ENCODE results near the gene UNC13B. TPM values are rescaled to one million over a fixed set of nuclear protein-coding genes. Genes with fewer than 3 reads are reported as not detected.

UNC13B gene
- total and polyA plus RNA-seq, 9 of the 15 experiments (the other 6 are each of a cell fraction or from before 2014, with no cell fraction given): 2.4 to 11.5 (median 8.6) TPM

DNA sequence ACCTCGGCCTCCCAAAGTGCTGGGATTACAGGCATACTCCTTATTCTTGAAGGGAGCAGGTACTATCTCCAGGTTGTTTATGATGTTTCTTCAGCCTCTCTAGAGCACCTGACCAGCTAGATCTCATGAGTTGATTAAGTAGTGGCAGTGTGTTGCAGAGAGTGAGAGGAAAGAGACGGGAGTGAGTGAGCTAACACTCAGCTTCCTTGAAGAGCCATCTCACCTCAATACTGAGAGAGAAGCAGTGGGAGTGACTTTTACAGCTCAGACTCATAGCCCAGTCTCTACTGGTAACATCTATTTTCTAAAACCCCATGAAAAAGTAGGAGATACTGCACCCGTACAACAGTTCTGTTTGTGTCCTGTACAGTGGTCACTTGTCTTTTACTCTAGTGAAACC, 284.2 kb downstream of the UNC13B start:
- 0% methylated on average over 3 of the region's 3 CpGs for WGBS (ENCODE audit: insufficient coverage, low coverage, missing lambda C conversion rate)
- intact Hi-C loops (cut with micrococcal nuclease): no loop called here
- Histone ChIP-seq H3K9me1 (ENCODE audit: control insufficient read depth, insufficient read depth, low read length) (no peaks in the 10 kb centered on the region), H4K20me1 (replicated peaks; ENCODE audit: control insufficient read depth, insufficient read depth, low read length) (no peaks in the 10 kb centered on the region), H3K4me2 (ENCODE audit: insufficient read depth, low read length) (no peak overlapping the region), H3K27ac (ENCODE audit: extremely low read depth, low read depth, low read length) (no peak overlapping the region), H3K9me3 (replicated peaks; ENCODE audit: control insufficient read depth, insufficient read depth, low read depth, low read length) (no peaks in the 10 kb centered on the region), H3K36me3 (ENCODE audit: control insufficient read depth, insufficient read depth, low read length) (no peaks in the 10 kb centered on the region), H2AFZ (ENCODE audit: low read depth, low read length) (no peak overlapping the region), H3K4me3 (no peak overlapping the region), H3K4me1 (replicated peaks in 1 of 2; ENCODE audit: control insufficient read depth in 2 of 2, insufficient read depth in 2 of 2, low read length in 2 of 2) (no peaks in the 10 kb centered on the region), H3K9ac (ENCODE audit: insufficient read depth in 1 of 2, low read depth in 2 of 2, low read length in 2 of 2) (no peak overlapping the region), H3K79me2 (ENCODE audit: control insufficient read depth, insufficient read depth, low read length) (no peaks in the 10 kb centered on the region), H3K27me3 (ENCODE audit: control insufficient read depth in 2 of 2, insufficient read depth in 2 of 2, low read length in 2 of 2) (no peaks in the 10 kb centered on the region; a peak in 1 of 5 replicates)
- no peak for ATAC-seq
- ChIA-PET CTCF (ENCODE audit: low intra/inter-chr PET ratio) (no interaction called here), POLR2A (no interaction called here)
- no peak for DNase-seq (ENCODE audit: extremely low read depth in 1 of 4, low spot score in 3 of 4)
- TF ChIP-seq SIX5 (IDR thresholded peaks at IDR 0.05; ENCODE audit: borderline replicate concordance in 1 of 2, insufficient read depth in 1 of 2, low read depth in 1 of 2, low read length in 2 of 2): no peak
- TF ChIP-seq HNRNPK (IDR thresholded peaks at IDR 0.05; ENCODE audit: low read depth, low read length, poor library complexity, severe bottlenecking): no peak
- no peak for TF ChIP-seq ZNF143 (CRISPR knock-in tag; IDR thresholded peaks at IDR 0.05)
- TF ChIP-seq TRIM28 (IDR thresholded peaks at IDR 0.05): no peak
- no peak for TF ChIP-seq MBD2 (IDR thresholded peaks at IDR 0.05; ENCODE audit: borderline replicate concordance, low read depth)
- BruUV-seq (replicated peaks): no TSS peak
- in situ Hi-C loops (cut with MboI): no loop called here
- FAIRE-seq: no peak

DNA sequence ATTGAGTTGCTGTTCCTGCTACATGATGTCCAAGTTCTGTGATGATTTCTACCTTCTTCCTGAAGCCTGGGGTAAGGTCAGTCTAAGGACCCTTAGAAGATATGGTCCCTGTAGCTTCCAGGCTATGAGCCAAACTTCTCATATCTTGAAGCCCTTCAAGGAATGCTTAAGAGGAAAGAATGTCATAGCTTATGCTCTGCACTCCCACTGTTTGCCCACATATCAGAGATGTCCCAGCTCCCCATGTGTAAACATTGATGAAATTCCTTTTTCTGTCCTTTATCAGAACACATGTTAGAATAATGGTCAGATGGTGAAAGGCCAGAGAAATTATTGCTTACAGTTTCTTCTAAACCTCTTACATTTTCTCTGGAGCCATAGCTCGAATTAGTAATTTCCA, 286.7 kb downstream of the UNC13B start:
- Histone ChIP-seq H4K20me1 (replicated peaks; ENCODE audit: control insufficient read depth, insufficient read depth, low read length) (no peaks in the 10 kb centered on the region), H3K4me3 (no peak overlapping the region), H2AFZ (ENCODE audit: low read depth, low read length) (no peak overlapping the region), H3K9me1 (ENCODE audit: control insufficient read depth, insufficient read depth, low read length) (no peaks in the 10 kb centered on the region), H3K27ac (ENCODE audit: extremely low read depth, low read depth, low read length) (no peak overlapping the region), H3K9ac (ENCODE audit: insufficient read depth in 1 of 2, low read depth in 2 of 2, low read length in 2 of 2) (no peak overlapping the region), H3K27me3 (ENCODE audit: control insufficient read depth in 2 of 2, insufficient read depth in 2 of 2, low read length in 2 of 2) (no peaks in the 10 kb centered on the region; a peak in 1 of 5 replicates), H3K4me2 (ENCODE audit: insufficient read depth, low read length) (no peak overlapping the region), H3K36me3 (ENCODE audit: control insufficient read depth, insufficient read depth, low read length) (no peaks in the 10 kb centered on the region), H3K79me2 (ENCODE audit: control insufficient read depth, insufficient read depth, low read length) (no peaks in the 10 kb centered on the region), H3K9me3 (replicated peaks; ENCODE audit: control insufficient read depth, insufficient read depth, low read depth, low read length) (no peaks in the 10 kb centered on the region), H3K4me1 (replicated peaks in 1 of 2; ENCODE audit: control insufficient read depth in 2 of 2, insufficient read depth in 2 of 2, low read length in 2 of 2) (no peaks in the 10 kb centered on the region)
- DNase-seq (ENCODE audit: extremely low read depth in 1 of 4, low spot score in 3 of 4): no peak
- ChIA-PET CTCF (ENCODE audit: low intra/inter-chr PET ratio) (no interaction called here), POLR2A (interaction anchor here (0.8 to 1.0 kb wide), 2 partner anchors 105 to 369 kb away, joined by 3 to 4 read pairs; partner anchors contain the start of gene FANCG)
- 0% methylated on average over 1 of the region's 1 CpG for WGBS (ENCODE audit: insufficient coverage, low coverage, missing lambda C conversion rate)
- no peak for ATAC-seq
- in situ Hi-C loops (cut with MboI): no loop called here
- intact Hi-C loops (cut with micrococcal nuclease): no loop called here
- BruUV-seq (replicated peaks): no TSS peak
- FAIRE-seq: no peak
- TF ChIP-seq RBM25 (IDR thresholded peaks at IDR 0.05; ENCODE audit: low read depth, low read length, severe bottlenecking): no peak
- no peak for TF ChIP-seq BACH1 (tag; IDR thresholded peaks at IDR 0.05)
- no peak for TF ChIP-seq RBM15 (IDR thresholded peaks at IDR 0.05; ENCODE audit: insufficient read depth, low read length)
- TF ChIP-seq, protein P1, sequence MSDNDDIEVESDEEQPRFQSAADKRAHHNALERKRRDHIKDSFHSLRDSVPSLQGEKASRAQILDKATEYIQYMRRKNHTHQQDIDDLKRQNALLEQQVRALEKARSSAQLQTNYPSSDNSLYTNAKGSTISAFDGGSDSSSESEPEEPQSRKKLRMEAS (CRISPR knock-in tag; IDR thresholded peaks at IDR 0.05): no peak
- TF ChIP-seq, protein P2, sequence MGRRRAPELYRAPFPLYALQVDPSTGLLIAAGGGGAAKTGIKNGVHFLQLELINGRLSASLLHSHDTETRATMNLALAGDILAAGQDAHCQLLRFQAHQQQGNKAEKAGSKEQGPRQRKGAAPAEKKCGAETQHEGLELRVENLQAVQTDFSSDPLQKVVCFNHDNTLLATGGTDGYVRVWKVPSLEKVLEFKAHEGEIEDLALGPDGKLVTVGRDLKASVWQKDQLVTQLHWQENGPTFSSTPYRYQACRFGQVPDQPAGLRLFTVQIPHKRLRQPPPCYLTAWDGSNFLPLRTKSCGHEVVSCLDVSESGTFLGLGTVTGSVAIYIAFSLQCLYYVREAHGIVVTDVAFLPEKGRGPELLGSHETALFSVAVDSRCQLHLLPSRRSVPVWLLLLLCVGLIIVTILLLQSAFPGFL (CRISPR knock-in tag; IDR thresholded peaks at IDR 0.05): no peak
